Transverse colon (tissue), 4 donors: ENCODE results near the gene EPHB6. TPM values are rescaled to one million over a fixed set of nuclear protein-coding genes. Genes with fewer than 3 reads are reported as not detected.
A peak's percentile ranks its signal among the peaks of the same experiment; 100 is the strongest.

Source experiments
- DNase-seq: peaks from one replicate; pipeline ENCODE4 v3.0.0-alpha.2; 2019
- H3K27ac ChIP-seq, 4 donors: fragments of 200-600 bp; sonication (generic); 2 replicates each; pipeline ENCODE4 v1.5.1; 2016 to 2018; ENCODE audit warnings: inconsistent platforms in 4 of 4
- H3K27me3 ChIP-seq: fragments of 200-600 bp; sonication (generic); 2 replicates; pipeline ENCODE4 v1.5.1; 2017; ENCODE audit warnings: inconsistent platforms
- H3K36me3 ChIP-seq, 4 donors: fragments of 200-600 bp; sonication (generic); 2 replicates each; pipeline ENCODE4 v1.5.1; 2017 to 2019; ENCODE audit warnings: inconsistent platforms in 4 of 4
- H3K4me1 ChIP-seq, 4 donors: fragments of 200-600 bp; sonication (generic); 2 replicates each; pipeline ENCODE4 v1.5.1; 2017 to 2020; ENCODE audit warnings: inconsistent platforms in 4 of 4
- H3K4me3 ChIP-seq, 4 donors: fragments of 200-600 bp; sonication (generic); 1 replicate in 1 of 4; 2 replicates in 3 of 4; pipeline versions ENCODE4 v1.5.1 to v1.6.1; 2017 to 2019; ENCODE audit warnings: inconsistent platforms in 4 of 4
- H3K9me3 ChIP-seq, 2 donors: fragments of 200-600 bp; sonication (generic); 2 replicates each; pipeline ENCODE4 v1.5.1; 2017 to 2019; ENCODE audit warnings: inconsistent platforms in 2 of 2
- EP300 ChIP-seq: sonication (generic); formaldehyde crosslinking; IDR thresholded peaks from one replicate; pipeline ENCODE4 v1.6.1; 2017; ENCODE audit warnings: antibody characterized with exemption, low read depth
- POLR2A ChIP-seq: fragments of 450-650 bp; IDR thresholded peaks from one replicate; pipeline ENCODE4 v1.6.1; 2016; ENCODE audit warnings: antibody characterized with exemption, mild to moderate bottlenecking, moderate library complexity
- POLR2AphosphoS5 ChIP-seq, 3 donors: sonication (generic); formaldehyde crosslinking; IDR thresholded peaks; one replicate each; pipeline ENCODE4 v1.6.1; 2016; ENCODE audit warnings: antibody characterized with exemption in 3 of 3
- WGBS, 2 donors: methylation state at CpG; one replicate each; pipeline ENCODE4 v1.1.5; 2018; ENCODE audit warnings: low coverage in 1 of 2; 5-methylcytosine and 5-hydroxymethylcytosine counted together
- in situ Hi-C, 4 donors: fragments of 200-750 bp; cut with MboI; loops; one replicate each; pipeline versions ENCODE4 v1.15.0 to v1.15.1; 2017; ENCODE audit warnings: low sequenced_read_pairs in 3 of 4, low pct_ligation_motif_present in 1 of 4, low pct_unique_long_range_greater_than_20kb in 1 of 4
- intact Hi-C: fragments of 100-400 bp; cut with DNase I; formaldehyde crosslinking; loops from one replicate; pipeline ENCODE4 v1.15.1; 2023; ENCODE audit warnings: low total_unique reads
- total RNA-seq, 4 donors: library from RNA; depleted of rRNA; stranded (reverse); fragments of >200 nt; gene quantifications; one replicate each; pipeline ENCODE4 v1.1.0, GENCODE V29; 2016
- TF ChIP-seq, protein P1 (sequence below), 5 experiments: fragments of 200-600 bp in 3 of 5; fragments of 450-650 bp in 2 of 5; sonication (generic) in 3 of 5; IDR thresholded peaks; 1 replicate in 2 of 5; 2 replicates in 3 of 5; pipeline ENCODE4 v1.5.1; 2016 to 2017; ENCODE audit warnings: antibody characterized with exemption in 5 of 5, inconsistent platforms in 3 of 5, mild to moderate bottlenecking in 2 of 5, moderate library complexity in 1 of 5

Gene EPHB6
- total RNA-seq, 4 donors from 2014 or later = 2.9 to 10.2 (median 4.5) TPM

DNA sequence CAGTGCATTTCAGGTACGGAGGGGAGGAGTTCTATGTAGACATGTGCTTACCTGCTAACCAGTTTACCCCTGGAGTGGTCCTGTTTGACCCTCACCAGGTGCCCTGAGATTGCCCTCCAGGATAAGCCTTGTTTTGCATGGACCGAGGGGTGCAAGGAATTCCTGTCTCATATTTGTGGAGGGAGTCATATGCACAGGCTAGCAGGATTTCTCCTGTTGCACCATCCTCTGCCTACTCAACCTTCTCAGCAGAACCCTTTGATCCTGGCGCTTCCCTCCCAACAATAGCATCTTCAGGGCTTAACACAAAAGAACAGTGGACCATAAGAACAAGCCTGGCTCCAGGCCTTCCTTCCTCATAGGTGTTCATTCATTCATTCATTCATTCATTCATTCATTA, 23.4 kb downstream of the EPHB6 start:
- Histone ChIP-seq H3K9me3 (no peaks in the 10 kb centered on the region), H3K36me3 (no peaks in the 10 kb centered on the region), H3K4me1 (no peaks in the 10 kb centered on the region), H3K27ac (no peak overlapping the region), H3K4me3 (no peak overlapping the region), H3K27me3 (no peaks in the 10 kb centered on the region)
- no peak for DNase-seq
- intact Hi-C loops = loop anchor here (10.0 kb wide), 1 partner anchor 336 kb away; no protein-coding TSS in a partner anchor
- 93 to 100% methylated on average over 1 to 3 of the region's 3 CpGs for WGBS, 2 donors
- TF ChIP-seq, protein P1, sequence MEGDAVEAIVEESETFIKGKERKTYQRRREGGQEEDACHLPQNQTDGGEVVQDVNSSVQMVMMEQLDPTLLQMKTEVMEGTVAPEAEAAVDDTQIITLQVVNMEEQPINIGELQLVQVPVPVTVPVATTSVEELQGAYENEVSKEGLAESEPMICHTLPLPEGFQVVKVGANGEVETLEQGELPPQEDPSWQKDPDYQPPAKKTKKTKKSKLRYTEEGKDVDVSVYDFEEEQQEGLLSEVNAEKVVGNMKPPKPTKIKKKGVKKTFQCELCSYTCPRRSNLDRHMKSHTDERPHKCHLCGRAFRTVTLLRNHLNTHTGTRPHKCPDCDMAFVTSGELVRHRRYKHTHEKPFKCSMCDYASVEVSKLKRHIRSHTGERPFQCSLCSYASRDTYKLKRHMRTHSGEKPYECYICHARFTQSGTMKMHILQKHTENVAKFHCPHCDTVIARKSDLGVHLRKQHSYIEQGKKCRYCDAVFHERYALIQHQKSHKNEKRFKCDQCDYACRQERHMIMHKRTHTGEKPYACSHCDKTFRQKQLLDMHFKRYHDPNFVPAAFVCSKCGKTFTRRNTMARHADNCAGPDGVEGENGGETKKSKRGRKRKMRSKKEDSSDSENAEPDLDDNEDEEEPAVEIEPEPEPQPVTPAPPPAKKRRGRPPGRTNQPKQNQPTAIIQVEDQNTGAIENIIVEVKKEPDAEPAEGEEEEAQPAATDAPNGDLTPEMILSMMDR (IDR thresholded peaks at IDR 0.05) = no peak
- TF ChIP-seq POLR2AphosphoS5 (IDR thresholded peaks at IDR 0.05) (no peak), POLR2A (no peak), EP300 (no peak)
- in situ Hi-C loops = loop anchor here in 1 of 4 donors (10.0 to 25.0 kb wide), 2 partner anchors 126 to 334 kb away; partner anchors contain the start of gene TAS2R40

DNA sequence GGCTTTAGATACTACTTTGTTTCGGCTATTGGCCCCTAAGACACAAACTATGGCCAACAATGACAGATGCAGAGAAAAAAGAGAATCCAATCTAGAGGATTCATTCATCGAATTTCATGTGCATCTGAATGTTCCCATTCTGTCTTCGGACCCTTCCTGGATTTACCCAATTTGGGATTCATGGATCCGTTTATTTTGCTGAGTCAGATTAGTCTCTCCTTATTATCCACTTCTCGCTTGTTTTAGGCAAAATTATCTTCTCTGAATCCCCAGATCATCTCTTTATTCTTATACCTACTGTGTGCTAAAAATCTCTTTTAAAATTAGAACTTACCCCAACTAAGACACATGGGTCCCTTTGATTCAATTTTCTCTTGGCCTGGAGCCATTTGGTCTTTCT, 24.2 kb downstream of the EPHB6 start:
- in situ Hi-C loops = loop anchor here in 1 of 4 donors (10.0 to 25.0 kb wide), 2 partner anchors 126 to 333 kb away; partner anchors contain the start of gene TAS2R40
- intact Hi-C loops = loop anchor here (10.0 kb wide), 1 partner anchor 336 kb away; no protein-coding TSS in a partner anchor

DNA sequence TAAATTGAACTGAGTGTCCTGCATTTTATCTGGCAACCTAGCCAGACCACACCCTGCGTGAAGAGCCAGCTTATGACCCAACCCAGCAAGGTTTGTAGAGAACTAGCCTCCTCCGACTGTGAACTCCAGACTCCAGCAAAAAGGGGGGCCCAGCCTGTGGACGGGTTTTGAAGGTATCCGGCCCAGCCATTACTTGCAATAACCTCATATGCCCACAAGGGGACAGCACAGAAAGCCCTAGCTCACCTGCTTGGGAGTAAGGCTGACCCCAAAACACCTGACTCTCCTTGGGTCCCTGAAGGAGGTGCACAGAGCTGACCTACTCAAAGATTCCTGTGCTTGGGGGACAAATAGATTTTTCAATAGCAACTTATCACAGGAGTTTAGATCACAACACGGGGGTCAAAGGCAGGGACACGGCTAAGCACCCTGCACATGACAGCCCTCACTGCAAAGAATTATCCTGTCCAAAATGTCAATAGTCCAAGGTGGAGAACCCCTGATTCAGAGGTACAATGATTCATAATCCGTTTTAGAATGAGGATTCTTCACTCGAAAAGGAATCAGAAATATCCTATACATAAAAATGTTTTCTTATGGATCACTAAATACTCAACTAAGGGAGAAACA, 26.1 kb downstream of the EPHB6 start:
- Histone ChIP-seq H3K27me3 (no peaks in the 10 kb centered on the region), H3K9me3 (no peaks in the 10 kb centered on the region), H3K4me3 (no peak overlapping the region), H3K27ac (no peak overlapping the region), H3K4me1 (no peaks in the 10 kb centered on the region), H3K36me3 (no peaks in the 10 kb centered on the region)
- no peak for DNase-seq
- no peak for TF ChIP-seq EP300
- TF ChIP-seq, protein P1 (IDR thresholded peaks at IDR 0.05) = peak; percentile 61 to 76 (median 67)
- 14 to 27% methylated on average over 1 to 8 of the region's 8 CpGs for WGBS, 2 donors
- in situ Hi-C loops (loop anchor here in 1 of 4 donors (25.0 kb wide), 1 partner anchor 331 kb away; the partner anchor contains the start of gene TAS2R40), intact Hi-C loops (no loop called here)

More for the DNA sequence above, 24.2 kb downstream of the EPHB6 start:
- H3K27me3 ChIP-seq = no peaks in the 10 kb centered on the region
- H3K9me3 ChIP-seq = no peaks in the 10 kb centered on the region
- H3K36me3 ChIP-seq = no peaks in the 10 kb centered on the region
- TF ChIP-seq POLR2A (no peak), EP300 (no peak)
- TF ChIP-seq, protein P1 (IDR thresholded peaks at IDR 0.05) = no peak
- no peak overlapping the region for H3K27ac ChIP-seq
- DNase-seq = no peak
- whole genome bisulfite sequencing, 2 donors = 84 to 85% methylated on average over 5 of the region's 5 CpGs
- no peak overlapping the region for H3K4me3 ChIP-seq
- no peaks in the 10 kb centered on the region for H3K4me1 ChIP-seq

DNA sequence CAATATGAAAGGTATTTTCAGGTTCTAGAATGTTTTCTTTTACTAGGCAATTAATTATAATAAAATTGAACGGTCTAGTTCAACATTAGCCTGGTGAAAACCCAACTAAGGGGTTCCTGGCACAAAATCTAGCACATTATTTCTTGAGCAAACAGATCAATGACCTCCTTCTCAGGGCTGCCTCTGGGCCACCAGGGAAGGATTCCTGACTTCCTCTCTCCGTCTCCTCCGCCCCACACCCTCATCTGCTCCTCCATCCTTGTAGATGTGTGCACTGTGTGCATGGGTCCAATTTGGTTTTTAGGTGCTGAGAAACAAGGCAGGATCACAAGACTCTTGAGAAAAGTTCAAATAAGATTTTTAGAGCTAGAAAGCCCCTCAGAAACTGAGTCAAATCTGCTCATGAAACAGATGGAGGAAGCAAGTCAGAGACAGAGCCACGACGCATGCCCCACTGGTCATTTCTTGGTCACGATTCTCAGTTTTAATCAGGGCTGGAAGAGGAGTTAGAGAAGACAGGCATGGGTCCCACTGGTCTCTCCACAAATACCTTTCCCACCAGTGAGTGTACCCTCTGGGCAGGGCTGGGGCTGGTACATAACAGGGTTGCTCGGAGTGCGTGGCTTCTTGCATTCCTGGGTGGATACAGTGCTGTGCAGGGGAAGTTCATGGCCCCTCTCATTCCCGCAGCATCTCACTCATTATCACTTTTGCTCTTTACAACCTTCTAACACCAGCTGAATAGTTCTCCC, 26.9 kb downstream of the EPHB6 start:
- intact Hi-C loops = no loop called here
- no peak overlapping the region for H3K4me3 ChIP-seq
- no peaks in the 10 kb centered on the region for H3K9me3 ChIP-seq
- DNase-seq = no peak
- in situ Hi-C loops = loop anchor here in 1 of 4 donors (25.0 kb wide), 1 partner anchor 331 kb away; the partner anchor contains the start of gene TAS2R40
- TF ChIP-seq, protein P1 (IDR thresholded peaks at IDR 0.05) = no peak
- no peak for TF ChIP-seq POLR2AphosphoS5 (IDR thresholded peaks at IDR 0.05)
- no peak for TF ChIP-seq EP300
- TF ChIP-seq POLR2A = no peak
- no peaks in the 10 kb centered on the region for H3K36me3 ChIP-seq
- 84 to 96% methylated on average over 4 to 9 of the region's 9 CpGs for WGBS, 2 donors
- no peak overlapping the region for H3K27ac ChIP-seq
- H3K27me3 ChIP-seq = no peaks in the 10 kb centered on the region
- no peaks in the 10 kb centered on the region for H3K4me1 ChIP-seq
